Measurements from ENCODE around the gene SLC35G4. TPM values are rescaled to one million over a fixed set of nuclear protein-coding genes. Genes with fewer than 3 reads are reported as not detected.
"Not testable (repeated sequence)": the region's sequence is repeated elsewhere in the genome, so short reads cannot be mapped to it uniquely, and the experiment has no call there.

SLC35G4 gene
- total RNA-seq, 1 experiment from 2014 or later, result not detected

GRCh38 chr18:11614042-11614441 is 4.6 kb downstream of the SLC35G4 start:
- H2BK12ac ChIP-seq (ENCODE audit: insufficient read length, low read depth, low read length); H2AFZ ChIP-seq (ENCODE audit: low read length): not testable (repeated sequence)
- no CpG with 5 or more reads among the region's 21 CpGs for WGBS (ENCODE audit: extremely low coverage, insufficient read length, low lambda C conversion rate)

GRCh38 chr18:11614981-11615380 is 5.6 kb downstream of the SLC35G4 start:
- not testable (repeated sequence) for H3K23me2 ChIP-seq (ENCODE audit: insufficient read length, low read depth, low read length, poor library complexity, severe bottlenecking); H3K4ac ChIP-seq (ENCODE audit: low read depth, low read length); H3K4me3 Mint-ChIP-seq; H2BK15ac ChIP-seq (ENCODE audit: low read depth, low read length); H4K91ac ChIP-seq (ENCODE audit: insufficient read length, low read depth, low read length); H3K79me1 ChIP-seq (ENCODE audit: insufficient read depth, low read depth, low read length, poor library complexity, severe bottlenecking); H2BK20ac ChIP-seq (ENCODE audit: low read depth, low read length, poor library complexity, severe bottlenecking); H3K18ac ChIP-seq (ENCODE audit: insufficient read length, low read depth, low read length); H3K56ac ChIP-seq (ENCODE audit: insufficient read length, low read depth, low read length); H3K27me3 ChIP-seq (ENCODE audit: insufficient read depth, low read length); H3K27ac ChIP-seq (ENCODE audit: insufficient read length, low read depth, low read length); H2BK120ac ChIP-seq (ENCODE audit: low read depth, low read length, poor library complexity, severe bottlenecking); H3K79me2 ChIP-seq (ENCODE audit: insufficient read depth, low read length); H3K4me1 ChIP-seq (ENCODE audit: insufficient read depth, low read length); H3K27me3 Mint-ChIP-seq (ENCODE audit: low read depth); H3K4me1 Mint-ChIP-seq; H3K9me3 ChIP-seq (ENCODE audit: control insufficient read depth, low read depth, low read length); H4K20me1 ChIP-seq (ENCODE audit: control insufficient read depth, insufficient read depth, insufficient read length); H3K23ac ChIP-seq (ENCODE audit: insufficient read length, low read depth, low read length); H3K14ac ChIP-seq (ENCODE audit: insufficient read depth, low read length); H4K5ac ChIP-seq (ENCODE audit: insufficient read length, low read depth, low read length); H2AFZ ChIP-seq (ENCODE audit: low read length); H3K9ac ChIP-seq (ENCODE audit: extremely low read depth, insufficient read length, low read length); H2BK12ac ChIP-seq (ENCODE audit: insufficient read length, low read depth, low read length); DNase-seq; H2AK5ac ChIP-seq (ENCODE audit: insufficient read length, low read length); H3T11ph ChIP-seq (ENCODE audit: low read length); H3K27ac Mint-ChIP-seq; H3K36me3 Mint-ChIP-seq (ENCODE audit: insufficient read depth in 1 of 3, low read depth in 3 of 3); H4K8ac ChIP-seq (replicated peaks; ENCODE audit: insufficient read length, low read depth, low read length); H3K4me2 ChIP-seq (ENCODE audit: insufficient read depth, insufficient read length, low read length); H2BK5ac ChIP-seq (ENCODE audit: insufficient read length, low read length)
- no CpG with 5 or more reads among the region's 6 CpGs for WGBS (ENCODE audit: extremely low coverage, insufficient read length, low lambda C conversion rate)
- peaks cover 11 to 14% of the 10 kb centered on the region in 2 experiments for H3K9me3 Mint-ChIP-seq

More at GRCh38 chr18:11614042-11614441, 4.6 kb downstream of the SLC35G4 start:
- not testable (repeated sequence) for H3K27me3 Mint-ChIP-seq (ENCODE audit: low read depth); H2BK120ac ChIP-seq (ENCODE audit: low read depth, low read length, poor library complexity, severe bottlenecking); H3K36me3 Mint-ChIP-seq (ENCODE audit: insufficient read depth in 1 of 3, low read depth in 3 of 3); H4K20me1 ChIP-seq (ENCODE audit: control insufficient read depth, insufficient read depth, insufficient read length); H3K4me1 ChIP-seq (ENCODE audit: insufficient read depth, low read length); H3K9me3 ChIP-seq (ENCODE audit: control insufficient read depth, low read depth, low read length); H3T11ph ChIP-seq (ENCODE audit: low read length); H2BK5ac ChIP-seq (ENCODE audit: insufficient read length, low read length); H3K9ac ChIP-seq (ENCODE audit: extremely low read depth, insufficient read length, low read length); H3K4me1 Mint-ChIP-seq; H3K79me1 ChIP-seq (ENCODE audit: insufficient read depth, low read depth, low read length, poor library complexity, severe bottlenecking); H3K4ac ChIP-seq (ENCODE audit: low read depth, low read length); H3K79me2 ChIP-seq (ENCODE audit: insufficient read depth, low read length); H4K8ac ChIP-seq (replicated peaks; ENCODE audit: insufficient read length, low read depth, low read length); H3K14ac ChIP-seq (ENCODE audit: insufficient read depth, low read length); H3K4me2 ChIP-seq (ENCODE audit: insufficient read depth, insufficient read length, low read length); H2BK20ac ChIP-seq (ENCODE audit: low read depth, low read length, poor library complexity, severe bottlenecking); H3K56ac ChIP-seq (ENCODE audit: insufficient read length, low read depth, low read length); H3K27ac ChIP-seq (ENCODE audit: insufficient read length, low read depth, low read length); H2AK5ac ChIP-seq (ENCODE audit: insufficient read length, low read length); H3K23me2 ChIP-seq (ENCODE audit: insufficient read length, low read depth, low read length, poor library complexity, severe bottlenecking); H3K27ac Mint-ChIP-seq; DNase-seq; H3K4me3 Mint-ChIP-seq; H4K91ac ChIP-seq (ENCODE audit: insufficient read length, low read depth, low read length); H3K18ac ChIP-seq (ENCODE audit: insufficient read length, low read depth, low read length); H3K23ac ChIP-seq (ENCODE audit: insufficient read length, low read depth, low read length); H3K27me3 ChIP-seq (ENCODE audit: insufficient read depth, low read length); H2BK15ac ChIP-seq (ENCODE audit: low read depth, low read length); H4K5ac ChIP-seq (ENCODE audit: insufficient read length, low read depth, low read length)
- H3K9me3 Mint-ChIP-seq, result peaks cover 11 to 14% of the 10 kb centered on the region in 2 experiments
